ENCODE measurements around the gene USP17L28.
"Not testable (repeated sequence)": the region's sequence is repeated elsewhere in the genome, so short reads cannot be mapped to it uniquely, and the experiment has no call there.

GRCh38 chr4:9343848-9344247 is 4.8 kb upstream of the USP17L28 start, which contains the start of gene USP17L27:
- not testable (repeated sequence) for TF ChIP-seq HDAC2 (IDR thresholded peaks at IDR 0.05; ENCODE audit: borderline replicate concordance in 1 of 2, low read depth in 2 of 2, low read length in 2 of 2); KDM1A (IDR thresholded peaks at IDR 0.05; ENCODE audit: borderline replicate concordance, low read length); CTCF (IDR thresholded peaks at IDR 0.05; ENCODE audit: control extremely low read depth in 1 of 3, insufficient read depth in 1 of 3, low read depth in 1 of 3, low read length in 3 of 3); EGR1 (IDR thresholded peaks at IDR 0.05; ENCODE audit: borderline replicate concordance, low read depth, low read length); RXRA (IDR thresholded peaks at IDR 0.05; ENCODE audit: insufficient read depth, low read depth, low read length); RFX5 (IDR thresholded peaks at IDR 0.05; ENCODE audit: borderline replicate concordance, low read depth, low read length); POLR2A (IDR thresholded peaks at IDR 0.05; ENCODE audit: control extremely low read depth in 1 of 2, low read depth in 2 of 2, low read length in 2 of 2)
